OCI-LY7 (cell line): Measurements from ENCODE around the gene SLC27A1.

Experiments
- CTCF ChIP-seq: fragments of 200-600 bp; sonication (generic); conservative IDR thresholded peaks from 2 replicates; pipeline ENCODE4 v1.5.1; 2014; ENCODE audit warnings: mild to moderate bottlenecking, antibody characterized with exemption, low read length, moderate library complexity, mixed read lengths
- EZH2phosphoT487 ChIP-seq: fragments of 200-600 bp; sonication (generic); IDR thresholded peaks from 2 replicates; pipeline ENCODE4 v1.6.1; 2018; ENCODE audit warnings: low read depth, borderline replicate concordance, mild to moderate bottlenecking, mixed run types, antibody characterized with exemption, low read length, moderate library complexity, mixed read lengths

GRCh38 chr19:17504030-17504429 lies 33.7 kb downstream of the SLC27A1 start:
- TF ChIP-seq CTCF, result no peak
- TF ChIP-seq EZH2phosphoT487, result no peak
